D341Med (cell line): ENCODE data around the gene FAM236C.
"Not testable (repeated sequence)": the region's sequence is repeated elsewhere in the genome, so short reads cannot be mapped to it uniquely, and the experiment has no call there.

Experiments
- DNase-seq: peaks from one replicate; pipeline ENCODE4 v3.0.0; 2012; ENCODE audit warnings: low spot score

Gene FAM236C

DNA sequence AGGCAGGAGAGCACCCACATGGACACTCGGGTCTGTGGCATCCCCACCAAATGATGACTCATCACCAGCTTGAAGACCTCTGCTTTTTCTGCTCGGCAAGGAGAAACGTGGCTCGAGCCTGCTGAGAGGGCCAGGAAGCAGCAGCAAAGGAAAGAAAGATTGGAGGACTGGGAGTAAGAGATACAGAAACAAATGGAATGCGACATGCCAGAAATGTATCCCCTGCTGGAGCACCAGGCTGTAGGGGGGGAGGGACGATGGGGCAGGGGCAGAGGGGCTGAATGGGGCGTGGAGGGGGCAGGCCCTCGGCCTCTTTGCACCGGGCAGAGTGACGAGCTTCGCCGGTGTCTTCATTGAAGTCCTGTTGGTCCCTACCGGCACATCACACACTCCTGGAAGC is at the start of gene FAM236C:
TSS of gene FAM236C (plus strand) at position 301 of the 400 bp plus-strand sequence. CDS start 100 bp downstream, outside the sequence.
- DNase-seq: not testable (repeated sequence)

DNA sequence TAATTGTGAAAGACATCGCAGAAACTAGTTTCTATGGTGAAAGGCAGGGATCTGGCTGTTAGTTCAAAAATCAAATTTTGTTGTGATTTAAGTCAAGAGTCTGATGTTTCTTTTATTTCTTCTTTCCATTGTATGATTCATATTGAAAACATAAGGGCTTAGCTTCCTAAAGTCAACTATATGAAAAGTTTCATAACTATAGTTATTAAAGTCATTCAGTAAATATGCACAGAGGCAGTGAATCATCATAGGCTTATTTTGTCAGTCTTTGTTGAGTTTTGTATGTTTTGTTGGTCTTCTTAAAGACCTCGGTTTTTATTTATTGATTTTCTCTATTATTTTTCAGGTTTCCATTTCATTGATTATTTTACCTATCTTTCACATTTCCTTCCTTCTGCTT is 29.5 kb upstream of the FAM236C start:
- DNase-seq: not testable (repeated sequence)

DNA sequence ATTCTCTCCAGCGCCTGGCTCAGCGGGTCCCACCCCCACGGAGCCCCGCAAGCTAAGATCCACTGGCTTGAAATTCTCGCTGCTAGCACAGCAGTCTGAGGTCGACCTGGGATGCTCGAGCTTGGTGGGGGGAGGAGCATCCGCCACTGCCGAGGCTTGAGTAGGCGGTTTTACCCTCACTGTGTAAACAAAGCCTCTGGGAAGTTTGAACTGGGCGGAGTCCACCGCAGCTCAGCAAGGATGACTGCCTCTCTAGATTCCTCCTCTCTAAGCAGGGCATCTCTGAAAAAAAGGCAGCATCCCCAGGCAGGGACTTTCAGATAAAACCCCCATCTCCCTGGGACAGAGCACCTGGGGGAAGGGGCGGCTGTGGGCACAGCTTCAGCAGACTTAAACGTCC is 22.7 kb upstream of the FAM236C start:
- DNase-seq: not testable (repeated sequence)

DNA sequence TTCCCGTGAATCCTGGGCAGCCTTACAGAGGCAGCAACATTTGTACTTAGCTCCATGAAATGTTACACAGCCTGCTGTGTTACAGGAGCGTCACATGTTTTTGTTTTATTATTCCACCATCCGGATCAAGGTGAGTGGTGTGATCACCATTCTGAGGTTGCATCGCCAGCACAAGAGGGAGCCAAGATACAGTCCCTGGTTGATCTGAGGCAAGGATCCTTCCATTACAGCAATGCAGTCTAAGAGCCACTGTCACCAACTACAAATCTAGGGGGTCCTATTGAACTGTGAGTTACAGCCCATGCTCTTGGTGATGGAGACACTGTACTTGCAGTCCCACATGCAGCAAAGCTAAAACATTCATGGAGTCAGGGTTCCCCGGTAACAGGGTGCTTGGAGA is 3.7 kb downstream of the FAM236C start:
- DNase-seq: not testable (repeated sequence)

DNA sequence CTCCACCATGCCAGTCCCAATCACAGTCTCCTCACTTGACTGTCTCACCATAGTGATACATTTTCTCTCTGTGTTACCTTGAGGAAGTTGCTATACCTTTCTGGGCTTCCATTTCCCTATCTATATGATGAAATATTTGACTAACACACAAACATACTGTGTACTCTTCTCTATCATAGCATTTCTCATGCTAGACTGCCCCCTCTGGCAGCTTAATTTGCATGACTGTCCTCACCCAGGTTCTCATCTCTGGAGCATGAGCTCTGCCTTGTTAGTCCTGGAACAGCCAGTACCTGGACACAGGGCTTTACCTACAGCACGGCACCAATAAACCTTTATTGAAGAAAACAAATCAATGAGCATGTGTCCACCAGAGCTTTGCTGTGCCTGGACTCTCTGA is 19.9 kb downstream of the FAM236C start:
- DNase-seq: not testable (repeated sequence)

DNA sequence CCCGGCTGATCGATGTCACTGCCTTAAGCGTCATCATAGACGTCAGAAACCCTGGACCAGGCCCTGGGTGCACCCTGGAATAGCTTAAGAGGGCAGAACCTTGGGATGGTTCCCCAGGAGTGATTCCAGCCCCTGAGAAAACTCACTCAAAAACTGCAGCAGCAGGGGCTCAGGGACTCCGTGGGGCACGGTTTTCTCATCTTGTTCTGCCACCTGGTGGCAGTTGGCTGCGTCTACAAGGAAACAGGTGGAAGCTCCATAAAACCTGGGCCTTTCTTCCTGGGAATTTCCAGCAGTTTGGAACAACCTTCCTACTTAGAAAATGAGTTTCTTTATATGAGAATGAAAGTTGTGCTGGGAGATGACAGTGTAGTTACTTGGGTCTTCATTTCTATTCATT is 24.0 kb downstream of the FAM236C start:
- DNase-seq: not testable (repeated sequence)

DNA sequence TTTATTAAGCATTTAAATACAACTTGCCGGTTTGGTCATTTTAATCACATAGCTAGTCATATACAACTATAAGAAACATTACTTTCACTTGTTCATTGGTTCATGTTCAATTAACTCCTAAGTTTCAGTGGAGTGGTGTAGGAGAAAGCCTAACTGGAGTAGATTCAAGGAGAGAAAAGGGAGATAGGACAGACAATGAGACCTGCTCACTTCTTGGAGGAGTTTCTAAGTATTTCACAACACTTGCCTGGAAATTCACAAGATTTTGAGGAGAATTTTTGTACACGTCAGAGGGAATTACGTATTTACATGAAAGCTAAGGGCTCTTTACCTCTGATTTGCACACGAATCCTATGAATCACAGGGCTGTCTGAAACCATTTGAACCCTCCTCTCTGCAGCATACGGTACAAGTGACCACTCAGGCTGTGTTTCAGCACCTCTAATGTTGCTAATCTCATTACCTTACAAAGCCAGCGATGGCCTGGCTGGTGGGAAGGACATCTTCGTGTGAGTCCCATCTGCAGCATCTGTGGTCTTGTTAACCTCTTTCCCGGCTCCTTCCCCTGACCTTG is 24.6 kb downstream of the FAM236C start:
- not testable (repeated sequence) for DNase-seq

DNA sequence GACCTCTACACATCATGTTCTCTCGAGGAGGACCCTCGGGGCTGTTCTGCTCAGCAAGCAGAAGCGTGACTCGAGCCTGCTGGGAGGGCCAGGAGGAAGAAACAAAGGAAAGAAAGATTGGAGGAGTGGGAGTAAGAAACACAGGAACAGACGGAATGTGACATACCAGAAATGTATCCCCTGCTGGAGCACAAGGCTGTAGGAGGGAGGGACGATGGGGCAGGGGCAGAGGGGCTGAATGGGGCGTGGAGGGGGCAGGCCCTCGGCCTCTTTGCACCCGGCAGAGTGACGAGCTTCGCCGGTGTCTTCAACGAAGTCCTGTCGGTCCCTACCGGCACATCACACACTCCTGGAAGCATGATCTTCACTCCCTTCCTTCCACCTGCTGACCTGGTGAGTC is 25.5 kb downstream of the FAM236C start, which contains the start of gene FAM236A:
TSS of gene FAM236A (plus strand) at position 301 of the 400 bp plus-strand sequence. CDS start at position 358, 57 bp downstream.
- not testable (repeated sequence) for DNase-seq

DNA sequence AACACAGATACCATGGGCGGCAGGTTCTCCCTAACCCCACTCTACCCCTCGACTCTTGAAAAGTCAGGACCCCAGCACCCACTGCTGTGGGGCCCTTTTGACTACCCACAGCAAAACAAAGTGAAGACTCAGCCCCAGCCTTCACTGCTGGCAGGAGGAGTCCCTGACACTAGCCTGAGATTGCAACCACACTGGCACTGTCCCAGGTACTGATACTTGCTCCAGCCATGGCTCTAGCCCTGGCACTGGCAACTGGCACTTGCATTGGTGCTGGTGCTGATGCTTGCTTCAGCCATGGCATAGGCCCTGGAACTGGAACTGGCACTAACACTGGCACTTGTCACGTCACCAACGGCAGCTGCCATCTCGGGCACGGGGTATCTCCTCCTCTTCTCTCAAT is 29.9 kb downstream of the FAM236C start:
- not testable (repeated sequence) for DNase-seq

DNA sequence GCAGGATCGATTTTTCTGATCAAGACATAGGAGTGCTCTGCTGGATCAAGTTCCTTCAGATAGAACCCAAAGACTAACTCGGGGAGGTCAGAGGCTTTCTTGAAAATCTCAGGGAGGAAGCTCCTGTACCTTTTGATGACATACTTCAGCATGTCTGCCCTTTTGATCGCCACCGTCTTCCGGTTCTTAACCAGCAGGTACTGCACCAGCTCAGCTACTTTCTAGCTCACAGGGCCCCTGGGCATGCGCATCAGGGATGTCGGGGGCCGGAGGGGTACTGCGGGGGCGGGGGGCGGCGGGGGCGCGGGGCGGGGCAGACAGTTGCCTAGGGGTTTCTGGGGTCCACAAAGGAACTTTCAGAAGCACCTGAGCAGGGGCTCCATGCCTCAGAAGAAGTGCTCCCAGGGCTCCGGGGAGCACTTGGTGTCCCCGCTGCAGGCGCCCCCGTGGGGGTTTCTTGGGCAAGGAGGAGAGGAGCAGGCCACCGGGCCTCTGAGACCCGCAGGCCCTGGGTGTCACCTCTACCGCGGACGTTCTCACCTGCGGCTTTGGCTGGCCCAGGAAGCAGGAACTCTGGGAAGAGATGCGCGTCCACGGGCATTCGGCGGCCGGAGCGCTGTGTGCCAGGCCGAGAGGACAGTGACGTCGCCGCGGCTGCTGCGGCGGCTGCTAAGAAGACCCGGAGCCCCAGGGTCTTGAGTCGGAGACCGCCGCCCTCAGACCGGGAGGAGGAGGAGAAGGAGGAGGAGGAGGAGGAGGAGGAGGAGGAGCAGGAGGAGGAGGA is 30.8 kb downstream of the FAM236C start:
- not testable (repeated sequence) for DNase-seq

DNA sequence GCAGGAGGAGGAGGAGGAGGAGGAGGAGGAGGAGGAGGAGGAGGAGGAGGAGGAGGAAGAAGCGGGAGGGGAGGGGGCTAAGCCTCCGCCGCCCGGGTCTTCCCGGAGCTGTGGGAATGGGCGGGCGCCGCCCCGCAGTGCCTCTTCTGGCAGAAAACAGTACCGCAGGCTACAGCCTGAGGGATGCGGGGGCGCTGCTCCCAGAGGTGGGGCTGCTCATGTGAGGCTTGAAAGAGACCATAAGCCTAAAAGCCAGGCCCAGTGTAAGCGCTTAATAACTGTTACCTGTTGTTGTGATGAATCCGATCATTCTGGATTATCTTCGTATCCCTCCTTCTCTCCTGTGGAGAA is 31.4 kb downstream of the FAM236C start, which contains the start of gene DMRTC1:
TSS of gene DMRTC1 (minus strand) at position 19 of the 351 bp plus-strand sequence. CDS start 68,143 bp downstream, outside the sequence.
- not testable (repeated sequence) for DNase-seq

DNA sequence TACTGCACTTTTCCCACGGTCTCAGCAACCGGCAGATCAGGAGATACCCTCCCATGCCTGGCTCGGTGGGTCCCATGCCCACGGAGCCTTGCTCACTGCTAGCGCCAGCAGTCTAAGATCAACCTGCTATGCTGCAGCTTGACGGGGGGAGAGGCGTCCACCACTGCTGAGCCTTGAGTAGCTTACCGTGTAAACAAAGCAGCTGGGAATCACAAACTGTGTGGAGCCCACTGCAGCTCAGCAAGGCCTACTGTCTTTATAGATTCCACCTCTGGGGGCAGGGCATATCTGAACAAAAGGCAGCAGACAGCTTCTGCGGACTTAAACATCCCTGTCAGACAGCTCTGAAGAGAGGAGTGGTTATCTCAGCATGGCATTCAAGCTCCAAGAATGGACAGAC is 47.6 kb downstream of the FAM236C start:
- DNase-seq: not testable (repeated sequence)
